HG03060 (cell line): Measurements from ENCODE around the gene OR51E1.

ENCODE experiments used
- ATAC-seq: cut with Tn5 transposase; IDR thresholded peaks from one replicate; pipeline ENCODE4 v1.9.1; 2021; ENCODE audit warnings: low read depth, moderate number of reproducible peaks; ENCODE audit not compliant: unreplicated experiment

The OR51E1 gene

DNA sequence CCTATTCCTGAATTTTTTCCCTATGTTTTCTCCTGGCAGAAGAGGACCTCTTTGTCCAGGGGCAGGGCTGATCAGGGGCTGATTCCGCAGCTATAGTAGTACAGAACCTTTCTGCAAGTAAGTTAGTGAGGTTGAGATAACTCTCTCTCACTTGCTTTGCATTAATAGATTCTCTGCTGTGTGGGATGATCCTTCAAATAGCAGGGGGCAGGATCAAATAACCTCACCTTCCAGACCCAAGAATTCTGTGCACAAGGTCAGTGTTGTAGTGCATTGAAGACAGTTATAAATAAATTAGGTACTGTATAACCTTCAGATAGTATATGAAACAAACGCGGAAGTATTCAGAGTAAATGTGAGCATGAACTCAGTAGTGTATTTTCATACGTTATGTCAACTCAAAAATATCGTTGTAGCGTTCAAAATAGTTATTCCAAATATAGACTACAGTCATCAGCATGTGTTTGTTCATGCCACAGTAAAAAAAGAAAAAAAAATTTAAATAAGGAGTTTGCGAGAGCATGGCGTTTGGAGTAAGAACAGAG, 61.1 kb downstream of the OR51E1 start:
- ATAC-seq, result no peak
